K562 (cell line): ENCODE measurements around the gene RIMOC1. TPM values are rescaled to one million over a fixed set of nuclear protein-coding genes. Genes with fewer than 3 reads are reported as not detected.

ENCODE experiments used
- BCLAF1 ChIP-seq, 2 experiments: fragments of 450-650 bp in 1 of 2; IDR thresholded peaks; 2 replicates each; pipeline ENCODE4 v1.6.1; 2011 to 2017; ENCODE audit warnings: low read depth in 2 of 2, antibody characterized with exemption in 1 of 2, borderline replicate concordance in 1 of 2, low read length in 1 of 2, mild to moderate bottlenecking in 1 of 2, mixed read lengths in 1 of 2; ENCODE audit not compliant: control insufficient read depth in 1 of 2
- JUN ChIP-seq, 2 experiments: sonication (generic) in 1 of 2; formaldehyde crosslinking in 1 of 2; IDR thresholded peaks; 2 replicates each; pipeline versions ENCODE4 v1.6.1 to v1.8.0; 2012 to 2022; ENCODE audit warnings: borderline replicate concordance in 2 of 2, mild to moderate bottlenecking in 2 of 2, improper control_type of control experiment in 1 of 2, low read depth in 1 of 2, low read length in 1 of 2, missing genetic modification reagents in 1 of 2
- KHSRP ChIP-seq: fragments of 450-650 bp; IDR thresholded peaks from 2 replicates; pipeline ENCODE4 v1.6.1; 2017
- SIN3A ChIP-seq, 2 experiments: fragments of 150-350 bp in 1 of 2; IDR thresholded peaks; 2 replicates each; pipeline ENCODE4 v1.6.1; 2011 to 2016; ENCODE audit warnings: borderline replicate concordance in 2 of 2, low read depth in 2 of 2, low read length in 2 of 2, mild to moderate bottlenecking in 2 of 2, moderate library complexity in 2 of 2; ENCODE audit not compliant: control insufficient read depth in 1 of 2
- TSHZ1 ChIP-seq: fragments of 250-450 bp; sonication (Bioruptor Pico); IDR thresholded peaks from 2 replicates; pipeline ENCODE4 v1.4.0; 2020; ENCODE audit warnings: mild to moderate bottlenecking, moderate library complexity
- ZFP1 ChIP-seq: fragments of 450-650 bp; formaldehyde crosslinking; IDR thresholded peaks from 2 replicates; pipeline ENCODE4 v1.4.0; 2020; ENCODE audit warnings: mild to moderate bottlenecking, mixed read lengths
- ZNF184 ChIP-seq: sonication (generic); formaldehyde crosslinking; IDR thresholded peaks from 2 replicates; pipeline ENCODE4 v1.5.0; 2020; ENCODE audit warnings: missing genetic modification reagents
- polyA plus RNA-seq, 8 experiments: library from polyadenylated mRNA; depleted of rRNA in 4 of 8; stranded (reverse) in 5 of 8; unstranded in 3 of 8; fragments of >200 nt; fragmentation: Nextera tagmentation in 2 of 8; fragmentation: Illumina TruSeq in 1 of 8; extraction: Ambion mirVana in 2 of 8; extraction: Trizol in 1 of 8; gene quantifications; 2 replicates each; pipeline versions ENCODE4 v1.2.1 to v1.2.3, GENCODE V29; 2011 to 2014; ENCODE audit warnings: inconsistent platforms in 1 of 8, missing spikeins in 1 of 8
- total RNA-seq, 7 experiments: library from RNA; depleted of rRNA in 6 of 7; stranded (reverse); fragments of >200 nt in 6 of 7; fragmentation: Illumina TruSeq in 2 of 7; extraction: Trizol in 2 of 7; gene quantifications; 2 replicates each; pipeline versions ENCODE4 v1.2.1 to v1.2.3, GENCODE V29; 2011 to 2021; ENCODE audit warnings: low replicate concordance in 1 of 7

RIMOC1 gene
- total and polyA plus RNA-seq, 9 of the 15 experiments (the other 6 are each of a cell fraction or from before 2014, with no cell fraction given): 11.6 to 63.1 (median 30.8) TPM

- TF ChIP-seq TSHZ1 (CRISPR knock-in tag) (no peak), ZNF184 (CRISPR knock-in tag) (no peak), SIN3A (IDR thresholded peaks at IDR 0.05; ENCODE audit: borderline replicate concordance in 2 of 2, control insufficient read depth in 1 of 2, low read depth in 2 of 2, low read length in 2 of 2) (no peak), KHSRP (no peak), ZFP1 (CRISPR knock-in tag) (no peak), BCLAF1 (IDR thresholded peaks at IDR 0.05; ENCODE audit: borderline replicate concordance in 1 of 2, control insufficient read depth in 1 of 2, low read depth in 2 of 2, low read length in 1 of 2) (no peak), JUN (IDR thresholded peaks at IDR 0.05; ENCODE audit: borderline replicate concordance, low read depth, low read length) (no peak), JUN (CRISPR knock-in tag; IDR thresholded peaks at IDR 0.05; ENCODE audit: borderline replicate concordance) (no peak)
Measured at GRCh38 chr5:41875121-41875520, 29.0 kb upstream of the RIMOC1 start (continued).
